IMR-90 (cell line): ENCODE results near the gene LCTL. TPM values are rescaled to one million over a fixed set of nuclear protein-coding genes. Genes with fewer than 3 reads are reported as not detected.

ENCODE experiments used
- ATAC-seq: fragments of 200-7000 bp; cut with Tn5 transposase; 2 replicates; pipeline ENCODE4 v1.9.1; 2020; ENCODE audit warnings: low read depth, mild to moderate bottlenecking, moderate library complexity
- BruUV-seq: library from RNA; stranded (reverse); fragments of 400-500 nt; replicated peaks from 2 replicates; lab custom pipeline; 2021; lab: Mats Ljungman, UMichigan
- CTCF ChIA-PET: fragments of 300-600 bp; formaldehyde crosslinking; extraction: SDS; loops from one replicate; lab custom pipeline; 2021; ENCODE audit warnings: antibody characterized with exemption; lab: Yijun Ruan, JAX
- POLR2A ChIA-PET: fragments of 300-600 bp; sonication (Branson Sonifier 250); formaldehyde crosslinking; loops from one replicate; lab custom pipeline; 2022; ENCODE audit warnings: antibody characterized with exemption; ENCODE audit not compliant: unreplicated experiment; lab: Charles Lee
- DNase-seq: peaks from one replicate; pipeline ENCODE4 v3.0.0; 2013
- H2AFZ ChIP-seq: replicated peaks from 2 replicates; pipeline ENCODE3; 2013; ENCODE audit warnings: low read length, mild to moderate bottlenecking; ENCODE audit not compliant: poor library complexity
- H2AK5ac ChIP-seq: 2 replicates; pipeline ENCODE4 v1.6.1; 2013; ENCODE audit warnings: low read depth, low read length, inconsistent platforms
- H2AK9ac ChIP-seq: replicated peaks from 2 replicates; pipeline ENCODE3; 2013; ENCODE audit warnings: mild to moderate bottlenecking, low read depth, low read length, moderate library complexity; ENCODE audit not compliant: poor library complexity
- H2BK120ac ChIP-seq: 2 replicates; pipeline ENCODE4 v1.6.1; 2013; ENCODE audit warnings: low read depth, low read length, inconsistent platforms
- H2BK15ac ChIP-seq: 3 replicates; pipeline ENCODE4 v1.6.1; 2013; ENCODE audit warnings: low read depth, low read length, inconsistent platforms
- H2BK20ac ChIP-seq: 2 replicates; pipeline ENCODE4 v1.6.1; 2013; ENCODE audit warnings: low read depth, mild to moderate bottlenecking, inconsistent platforms, low read length, moderate library complexity
- H2BK5ac ChIP-seq: 2 replicates; pipeline ENCODE4 v1.6.1; 2013; ENCODE audit warnings: mild to moderate bottlenecking, low read depth, low read length, inconsistent platforms; ENCODE audit not compliant: poor library complexity, severe bottlenecking
- H3K14ac ChIP-seq: replicated peaks from 2 replicates; pipeline ENCODE4 v1.6.1; 2013; ENCODE audit warnings: low read depth, low read length, inconsistent platforms
- H3K18ac ChIP-seq: 2 replicates; pipeline ENCODE4 v1.6.1; 2013; ENCODE audit warnings: low read depth, low read length, control low read depth
- H3K23ac ChIP-seq: 2 replicates; pipeline ENCODE4 v1.6.1; 2013; ENCODE audit warnings: low read depth, low read length, inconsistent platforms
- H3K27ac ChIP-seq: 2 replicates; pipeline ENCODE4 v1.5.1; 2013; ENCODE audit warnings: mild to moderate bottlenecking, control low read depth, low read length; ENCODE audit not compliant: insufficient read depth
- H3K27me3 ChIP-seq: 2 replicates; pipeline ENCODE4 v1.6.1; 2013; ENCODE audit warnings: low read length; ENCODE audit not compliant: control insufficient read depth, insufficient read depth
- H3K36me3 ChIP-seq: 2 replicates; pipeline ENCODE4 v1.6.1; 2013; ENCODE audit warnings: low read length, mixed read lengths; ENCODE audit not compliant: control insufficient read depth, insufficient read depth
- H3K4ac ChIP-seq: 2 replicates; pipeline ENCODE4 v1.6.1; 2013; ENCODE audit warnings: low read depth, low read length, inconsistent platforms
- H3K4me1 ChIP-seq: 2 replicates; pipeline ENCODE4 v1.6.1; 2013; ENCODE audit warnings: low read length, mixed read lengths; ENCODE audit not compliant: control insufficient read depth, insufficient read depth
- H3K4me2 ChIP-seq: 2 replicates; pipeline ENCODE4 v1.6.1; 2013; ENCODE audit warnings: low read depth, mild to moderate bottlenecking, control low read depth, low read length, moderate library complexity
- H3K4me3 ChIP-seq: 2 replicates; pipeline ENCODE4 v1.5.1; 2013; ENCODE audit warnings: low read depth, mild to moderate bottlenecking, control low read depth, low read length, moderate library complexity; ENCODE audit not compliant: insufficient read depth
- H3K56ac ChIP-seq: 2 replicates; pipeline ENCODE4 v1.6.1; 2013; ENCODE audit warnings: low read length, inconsistent platforms; ENCODE audit not compliant: insufficient read depth; ENCODE audit errors: extremely low read depth
- H3K79me1 ChIP-seq, 2 experiments: 2 replicates each; pipeline ENCODE4 v1.6.1; 2013; ENCODE audit warnings: low read length in 2 of 2, inconsistent platforms in 1 of 2, low read depth in 1 of 2
- H3K9ac ChIP-seq: 2 replicates; pipeline ENCODE4 v1.6.1; 2013; ENCODE audit warnings: low read depth, low read length, control low read depth
- H3K9me1 ChIP-seq: 2 replicates; pipeline ENCODE4 v1.6.1; 2013; ENCODE audit warnings: low read length, inconsistent platforms; ENCODE audit not compliant: insufficient read depth
- H3K9me3 ChIP-seq: 2 replicates; pipeline ENCODE4 v1.6.1; 2013; ENCODE audit warnings: low read length; ENCODE audit not compliant: control insufficient read depth, insufficient read depth
- H4K20me1 ChIP-seq: 2 replicates; pipeline ENCODE4 v1.6.1; 2013; ENCODE audit warnings: low read length, inconsistent platforms; ENCODE audit not compliant: insufficient read depth
- H4K5ac ChIP-seq: 2 replicates; pipeline ENCODE4 v1.6.1; 2013; ENCODE audit warnings: mild to moderate bottlenecking, low read depth, low read length, control low read depth
- H4K8ac ChIP-seq, 2 experiments: 2 replicates each; pipeline ENCODE4 v1.6.1; 2013; ENCODE audit warnings: low read depth in 2 of 2, low read length in 2 of 2, control low read depth in 1 of 2, inconsistent platforms in 1 of 2
- H4K91ac ChIP-seq: 2 replicates; pipeline ENCODE4 v1.6.1; 2013; ENCODE audit warnings: low read depth, low read length, inconsistent platforms; ENCODE audit not compliant: insufficient read depth
- BHLHE40 ChIP-seq: fragments of 150-350 bp; IDR thresholded peaks from 2 replicates; pipeline ENCODE4 v1.6.1; 2016; ENCODE audit warnings: mild to moderate bottlenecking, low read depth, low read length
- CTCF ChIP-seq: conservative IDR thresholded peaks from 2 replicates; pipeline ENCODE4 v1.5.1; 2012; ENCODE audit warnings: mild to moderate bottlenecking, low read depth, low read length, improper control_type of control experiment
- ELK1 ChIP-seq: fragments of 150-350 bp; IDR thresholded peaks from 2 replicates; pipeline ENCODE4 v1.6.1; 2016; ENCODE audit warnings: low read depth, mild to moderate bottlenecking, low read length, moderate library complexity, borderline replicate concordance
- FOS ChIP-seq: fragments of 150-350 bp; IDR thresholded peaks from 2 replicates; pipeline ENCODE4 v1.6.1; 2016; ENCODE audit warnings: low read depth, low read length
- MAFK ChIP-seq: IDR thresholded peaks from 2 replicates; pipeline ENCODE4 v1.6.1; 2012; ENCODE audit warnings: low read depth, low read length, improper control_type of control experiment
- MAZ ChIP-seq: IDR thresholded peaks from 2 replicates; pipeline ENCODE4 v1.6.1; 2012; ENCODE audit warnings: low read depth, mild to moderate bottlenecking, low read length, improper control_type of control experiment, moderate library complexity, borderline replicate concordance
- MXI1 ChIP-seq: IDR thresholded peaks from 2 replicates; pipeline ENCODE4 v1.6.1; 2012; ENCODE audit warnings: low read depth, mild to moderate bottlenecking, low read length, moderate library complexity, borderline replicate concordance
- NFE2L2 ChIP-seq: fragments of 150-350 bp; IDR thresholded peaks from 2 replicates; pipeline ENCODE4 v1.6.1; 2016; ENCODE audit warnings: low read depth, mild to moderate bottlenecking, low read length
- RAD21 ChIP-seq: IDR thresholded peaks from 2 replicates; pipeline ENCODE4 v1.6.1; 2012; ENCODE audit warnings: low read length, improper control_type of control experiment
- RCOR1 ChIP-seq: IDR thresholded peaks from 2 replicates; pipeline ENCODE4 v1.6.1; 2012; ENCODE audit warnings: mild to moderate bottlenecking, low read length, improper control_type of control experiment; ENCODE audit not compliant: insufficient replicate concordance
- RFX5 ChIP-seq: IDR thresholded peaks from 2 replicates; pipeline ENCODE4 v1.8.0; 2012; ENCODE audit warnings: low read depth, mild to moderate bottlenecking, low read length, moderate library complexity
- SMC3 ChIP-seq: fragments of 150-350 bp; IDR thresholded peaks from 2 replicates; pipeline ENCODE4 v1.6.1; 2016; ENCODE audit warnings: low read depth, mild to moderate bottlenecking, antibody characterized with exemption, low read length, moderate library complexity
- USF2 ChIP-seq: fragments of 150-350 bp; IDR thresholded peaks from 2 replicates; pipeline ENCODE4 v1.6.1; 2017; ENCODE audit warnings: mild to moderate bottlenecking, antibody characterized with exemption, low read length, low read depth
- WGBS, 2 experiments: methylation state at CpG; one replicate each; pipeline versions ENCODE4 v1.1.5 to v1.1.7; 2013; ENCODE audit warnings: missing lambda C conversion rate in 2 of 2; ENCODE audit not compliant: insufficient read length in 1 of 2; ENCODE audit errors: extremely low coverage in 2 of 2; 5-methylcytosine and 5-hydroxymethylcytosine counted together
- dilution Hi-C: fragments of 300-500 bp; cut with HindIII; formaldehyde crosslinking; loops from one replicate; pipeline ENCODE4 v1.14.3; 2018; ENCODE audit warnings: low sequenced_read_pairs; ENCODE audit not compliant: unreplicated experiment
- in situ Hi-C: fragments of 300-500 bp; cut with MboI; formaldehyde crosslinking; loops from 3 replicates; pipeline ENCODE4 v1.14.3; 2019; ENCODE audit warnings: low sequenced_read_pairs, inconsistent platforms, mixed read lengths
- intact Hi-C: fragments of 100-400 bp; cut with micrococcal nuclease; formaldehyde crosslinking; loops from 2 replicates; pipeline ENCODE4 v1.10.0; 2022
- polyA plus RNA-seq, 3 experiments: library from polyadenylated mRNA; depleted of rRNA; stranded (reverse); fragments of >200 nt; gene quantifications; 2 replicates each; pipeline ENCODE4 v1.2.3, GENCODE V29; 2012; ENCODE audit warnings: low replicate concordance in 1 of 3
- total RNA-seq: library from RNA; depleted of rRNA; stranded (reverse); fragments of >200 nt; gene quantifications from 2 replicates; pipeline ENCODE4 v1.2.3, GENCODE V29; 2012

Gene LCTL
- total and polyA plus RNA-seq, 2 of the 4 experiments (the other 2 are of a cell fraction): 10.3 to 10.4 TPM

GRCh38 chr15:66592505-66593218, 26.9 kb upstream of the LCTL start:
- Histone ChIP-seq H2AFZ (no peak overlapping the region), H3K4me1 (no peaks in the 10 kb centered on the region), H4K20me1 (no peaks in the 10 kb centered on the region), H3K18ac (no peak overlapping the region), H3K27me3 (peaks cover 22% of the 10 kb centered on the region), H3K56ac (no peak overlapping the region), H2BK20ac (no peak overlapping the region), H2BK5ac (no peak overlapping the region), H2AK9ac (peak overlapping the region; percentile 16), H3K9ac (no peak overlapping the region), H2BK120ac (no peak overlapping the region), H3K4ac (no peak overlapping the region), H3K27ac (no peak overlapping the region), H3K14ac (no peak overlapping the region), H3K4me2 (no peak overlapping the region), H3K23ac (no peak overlapping the region), H3K79me1 (no peaks in the 10 kb centered on the region), H2AK5ac (no peak overlapping the region), H3K4me3 (no peak overlapping the region), H4K8ac (no peak overlapping the region), H2BK15ac (no peak overlapping the region), H4K5ac (no peak overlapping the region), H3K9me1 (0 out of 2 replicates have a peak, but pooled peaks cover 3% of the 10 kb centered on the region), H3K9me3 (no peaks in the 10 kb centered on the region), H4K91ac (no peak overlapping the region), H3K36me3 (no peaks in the 10 kb centered on the region)
- intact Hi-C loops: no loop called here
- CTCF ChIA-PET: no interaction called here
- ATAC-seq (no peak), DNase-seq (no peak)
- POLR2A ChIA-PET: no interaction called here
- dilution Hi-C loops: no loop called here
- no TSS peak for BruUV-seq
- in situ Hi-C loops: no loop called here
- no peak for TF ChIP-seq MAZ
- TF ChIP-seq MAFK: no peak
- no peak for TF ChIP-seq NFE2L2
- TF ChIP-seq MXI1: no peak
- no peak for TF ChIP-seq FOS
- TF ChIP-seq RAD21: no peak
- no peak for TF ChIP-seq ELK1
- no peak for TF ChIP-seq USF2
- no peak for TF ChIP-seq SMC3
- TF ChIP-seq CTCF: no peak
- no peak for TF ChIP-seq RCOR1
- TF ChIP-seq BHLHE40: no peak
- TF ChIP-seq RFX5: no peak
- WGBS, 2 experiments: 78% methylated on average over 4 of the region's 12 CpGs; no CpG with 5 or more reads in 1 of the 2 experiments
